SK-N-SH treated with all-trans-retinoic acid at 6 μM for 48 hours (cell line): Measurements from ENCODE around the gene WNT3.

Source experiments
- ARNTL ChIP-seq: fragments of 450-650 bp; formaldehyde crosslinking; IDR thresholded peaks from 2 replicates; pipeline ENCODE4 v1.5.0; 2020; ENCODE audit warnings: low read depth, mild to moderate bottlenecking, moderate library complexity, borderline replicate concordance
- BACH2 ChIP-seq: fragments of 250-450 bp; sonication (Bioruptor Pico); IDR thresholded peaks from 2 replicates; pipeline ENCODE4 v1.9.0; 2021; ENCODE audit warnings: mild to moderate bottlenecking, borderline replicate concordance
- GLIS3 ChIP-seq: fragments of 250-450 bp; sonication (Bioruptor Pico); IDR thresholded peaks from 2 replicates; pipeline ENCODE4 v1.5.0; 2020; ENCODE audit warnings: mild to moderate bottlenecking, moderate library complexity
- ISL1 ChIP-seq: fragments of 250-450 bp; sonication (Bioruptor Pico); IDR thresholded peaks from 2 replicates; pipeline ENCODE4 v2.1.2; 2022; ENCODE audit warnings: mild to moderate bottlenecking, moderate library complexity
- TOX ChIP-seq: fragments of 250-450 bp; sonication (Bioruptor Pico); IDR thresholded peaks from 2 replicates; pipeline ENCODE4 v1.8.0; 2021; ENCODE audit warnings: mild to moderate bottlenecking, moderate library complexity, borderline replicate concordance
- ZC3H10 ChIP-seq: fragments of 250-450 bp; sonication (Bioruptor Pico); IDR thresholded peaks from 2 replicates; pipeline ENCODE4 v1.5.1; 2021; ENCODE audit warnings: mild to moderate bottlenecking, moderate library complexity
- ZFP3 ChIP-seq: fragments of 250-450 bp; sonication (Bioruptor Pico); IDR thresholded peaks from 2 replicates; pipeline ENCODE4 v1.5.0; 2020; ENCODE audit warnings: mild to moderate bottlenecking, moderate library complexity
- ZFP30 ChIP-seq: fragments of 450-650 bp; formaldehyde crosslinking; IDR thresholded peaks from 2 replicates; pipeline ENCODE4 v1.5.0; 2022; ENCODE audit warnings: mild to moderate bottlenecking, moderate library complexity
- ZNF70 ChIP-seq: fragments of 450-650 bp; formaldehyde crosslinking; IDR thresholded peaks from 2 replicates; pipeline ENCODE4 v1.5.0; 2020; ENCODE audit warnings: mild to moderate bottlenecking, moderate library complexity
- TF ChIP-seq, protein P1 (sequence below): fragments of 250-450 bp; sonication (Bioruptor Pico); IDR thresholded peaks from 2 replicates; pipeline ENCODE4 v1.8.0; 2020; ENCODE audit warnings: mild to moderate bottlenecking, moderate library complexity, borderline replicate concordance
- TF ChIP-seq, protein P2 (sequence below): fragments of 250-450 bp; sonication (Bioruptor Pico); IDR thresholded peaks from 2 replicates; pipeline ENCODE4 v1.5.1; 2021; ENCODE audit warnings: mild to moderate bottlenecking, moderate library complexity
- TF ChIP-seq, protein P3 (sequence below): fragments of 250-450 bp; sonication (Bioruptor Pico); IDR thresholded peaks from 2 replicates; pipeline ENCODE4 v1.5.1; 2020; ENCODE audit warnings: low read depth, mild to moderate bottlenecking, moderate library complexity
- TF ChIP-seq, protein P4 (sequence below): fragments of 250-450 bp; sonication (Bioruptor Pico); IDR thresholded peaks from 2 replicates; pipeline ENCODE4 v1.8.0; 2021; ENCODE audit warnings: low read depth, mild to moderate bottlenecking, moderate library complexity, borderline replicate concordance
- TF ChIP-seq, protein P5 (sequence below): fragments of 250-450 bp; sonication (Bioruptor Pico); IDR thresholded peaks from 2 replicates; pipeline ENCODE4 v1.5.0; 2020; ENCODE audit warnings: mild to moderate bottlenecking, moderate library complexity

DNA sequence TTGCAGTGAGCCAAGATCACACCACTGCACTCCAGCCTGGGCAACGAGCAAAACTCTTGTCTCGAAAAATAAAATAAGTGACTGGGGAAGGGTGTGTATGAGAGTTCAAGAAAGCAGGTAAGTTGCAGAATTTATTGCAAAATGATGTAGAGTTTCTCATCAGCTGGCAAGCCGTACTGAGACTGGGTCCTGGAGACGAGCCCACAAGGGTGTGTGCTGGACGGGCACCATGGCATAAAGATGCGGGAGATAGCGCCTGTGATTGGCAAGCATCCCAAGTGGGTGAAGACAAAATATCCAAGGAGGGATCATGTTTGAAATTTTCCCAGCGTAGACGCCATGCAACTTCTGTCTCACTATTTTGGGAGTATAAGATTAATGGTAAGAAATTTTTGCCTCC is 59.4 kb downstream of the WNT3 start:
- TF ChIP-seq ZFP3 (no peak), TOX (no peak), ARNTL (CRISPR knock-in tag) (no peak), ZFP30 (no peak), ZC3H10 (no peak), ZNF70 (CRISPR knock-in tag) (no peak), ISL1 (CRISPR knock-in tag) (no peak), BACH2 (CRISPR knock-in tag) (no peak), GLIS3 (CRISPR knock-in tag) (no peak)
- TF ChIP-seq, protein P1, sequence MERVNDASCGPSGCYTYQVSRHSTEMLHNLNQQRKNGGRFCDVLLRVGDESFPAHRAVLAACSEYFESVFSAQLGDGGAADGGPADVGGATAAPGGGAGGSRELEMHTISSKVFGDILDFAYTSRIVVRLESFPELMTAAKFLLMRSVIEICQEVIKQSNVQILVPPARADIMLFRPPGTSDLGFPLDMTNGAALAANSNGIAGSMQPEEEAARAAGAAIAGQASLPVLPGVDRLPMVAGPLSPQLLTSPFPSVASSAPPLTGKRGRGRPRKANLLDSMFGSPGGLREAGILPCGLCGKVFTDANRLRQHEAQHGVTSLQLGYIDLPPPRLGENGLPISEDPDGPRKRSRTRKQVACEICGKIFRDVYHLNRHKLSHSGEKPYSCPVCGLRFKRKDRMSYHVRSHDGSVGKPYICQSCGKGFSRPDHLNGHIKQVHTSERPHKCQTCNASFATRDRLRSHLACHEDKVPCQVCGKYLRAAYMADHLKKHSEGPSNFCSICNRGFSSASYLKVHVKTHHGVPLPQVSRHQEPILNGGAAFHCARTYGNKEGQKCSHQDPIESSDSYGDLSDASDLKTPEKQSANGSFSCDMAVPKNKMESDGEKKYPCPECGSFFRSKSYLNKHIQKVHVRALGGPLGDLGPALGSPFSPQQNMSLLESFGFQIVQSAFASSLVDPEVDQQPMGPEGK (CRISPR knock-in tag) = no peak
- TF ChIP-seq, protein P2, sequence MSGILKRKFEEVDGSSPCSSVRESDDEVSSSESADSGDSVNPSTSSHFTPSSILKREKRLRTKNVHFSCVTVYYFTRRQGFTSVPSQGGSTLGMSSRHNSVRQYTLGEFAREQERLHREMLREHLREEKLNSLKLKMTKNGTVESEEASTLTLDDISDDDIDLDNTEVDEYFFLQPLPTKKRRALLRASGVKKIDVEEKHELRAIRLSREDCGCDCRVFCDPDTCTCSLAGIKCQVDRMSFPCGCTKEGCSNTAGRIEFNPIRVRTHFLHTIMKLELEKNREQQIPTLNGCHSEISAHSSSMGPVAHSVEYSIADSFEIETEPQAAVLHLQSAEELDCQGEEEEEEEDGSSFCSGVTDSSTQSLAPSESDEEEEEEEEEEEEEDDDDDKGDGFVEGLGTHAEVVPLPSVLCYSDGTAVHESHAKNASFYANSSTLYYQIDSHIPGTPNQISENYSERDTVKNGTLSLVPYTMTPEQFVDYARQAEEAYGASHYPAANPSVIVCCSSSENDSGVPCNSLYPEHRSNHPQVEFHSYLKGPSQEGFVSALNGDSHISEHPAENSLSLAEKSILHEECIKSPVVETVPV (CRISPR knock-in tag) = no peak
- TF ChIP-seq, protein P3, sequence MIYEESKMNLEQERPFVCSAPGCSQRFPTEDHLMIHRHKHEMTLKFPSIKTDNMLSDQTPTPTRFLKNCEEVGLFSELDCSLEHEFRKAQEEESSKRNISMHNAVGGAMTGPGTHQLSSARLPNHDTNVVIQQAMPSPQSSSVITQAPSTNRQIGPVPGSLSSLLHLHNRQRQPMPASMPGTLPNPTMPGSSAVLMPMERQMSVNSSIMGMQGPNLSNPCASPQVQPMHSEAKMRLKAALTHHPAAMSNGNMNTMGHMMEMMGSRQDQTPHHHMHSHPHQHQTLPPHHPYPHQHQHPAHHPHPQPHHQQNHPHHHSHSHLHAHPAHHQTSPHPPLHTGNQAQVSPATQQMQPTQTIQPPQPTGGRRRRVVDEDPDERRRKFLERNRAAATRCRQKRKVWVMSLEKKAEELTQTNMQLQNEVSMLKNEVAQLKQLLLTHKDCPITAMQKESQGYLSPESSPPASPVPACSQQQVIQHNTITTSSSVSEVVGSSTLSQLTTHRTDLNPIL (CRISPR knock-in tag) = no peak
- TF ChIP-seq, protein P4, sequence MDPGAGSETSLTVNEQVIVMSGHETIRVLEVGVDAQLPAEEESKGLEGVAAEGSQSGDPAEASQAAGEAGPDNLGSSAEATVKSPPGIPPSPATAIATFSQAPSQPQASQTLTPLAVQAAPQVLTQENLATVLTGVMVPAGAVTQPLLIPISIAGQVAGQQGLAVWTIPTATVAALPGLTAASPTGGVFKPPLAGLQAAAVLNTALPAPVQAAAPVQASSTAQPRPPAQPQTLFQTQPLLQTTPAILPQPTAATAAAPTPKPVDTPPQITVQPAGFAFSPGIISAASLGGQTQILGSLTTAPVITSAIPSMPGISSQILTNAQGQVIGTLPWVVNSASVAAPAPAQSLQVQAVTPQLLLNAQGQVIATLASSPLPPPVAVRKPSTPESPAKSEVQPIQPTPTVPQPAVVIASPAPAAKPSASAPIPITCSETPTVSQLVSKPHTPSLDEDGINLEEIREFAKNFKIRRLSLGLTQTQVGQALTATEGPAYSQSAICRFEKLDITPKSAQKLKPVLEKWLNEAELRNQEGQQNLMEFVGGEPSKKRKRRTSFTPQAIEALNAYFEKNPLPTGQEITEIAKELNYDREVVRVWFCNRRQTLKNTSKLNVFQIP (CRISPR knock-in tag) = no peak
- TF ChIP-seq, protein P5, sequence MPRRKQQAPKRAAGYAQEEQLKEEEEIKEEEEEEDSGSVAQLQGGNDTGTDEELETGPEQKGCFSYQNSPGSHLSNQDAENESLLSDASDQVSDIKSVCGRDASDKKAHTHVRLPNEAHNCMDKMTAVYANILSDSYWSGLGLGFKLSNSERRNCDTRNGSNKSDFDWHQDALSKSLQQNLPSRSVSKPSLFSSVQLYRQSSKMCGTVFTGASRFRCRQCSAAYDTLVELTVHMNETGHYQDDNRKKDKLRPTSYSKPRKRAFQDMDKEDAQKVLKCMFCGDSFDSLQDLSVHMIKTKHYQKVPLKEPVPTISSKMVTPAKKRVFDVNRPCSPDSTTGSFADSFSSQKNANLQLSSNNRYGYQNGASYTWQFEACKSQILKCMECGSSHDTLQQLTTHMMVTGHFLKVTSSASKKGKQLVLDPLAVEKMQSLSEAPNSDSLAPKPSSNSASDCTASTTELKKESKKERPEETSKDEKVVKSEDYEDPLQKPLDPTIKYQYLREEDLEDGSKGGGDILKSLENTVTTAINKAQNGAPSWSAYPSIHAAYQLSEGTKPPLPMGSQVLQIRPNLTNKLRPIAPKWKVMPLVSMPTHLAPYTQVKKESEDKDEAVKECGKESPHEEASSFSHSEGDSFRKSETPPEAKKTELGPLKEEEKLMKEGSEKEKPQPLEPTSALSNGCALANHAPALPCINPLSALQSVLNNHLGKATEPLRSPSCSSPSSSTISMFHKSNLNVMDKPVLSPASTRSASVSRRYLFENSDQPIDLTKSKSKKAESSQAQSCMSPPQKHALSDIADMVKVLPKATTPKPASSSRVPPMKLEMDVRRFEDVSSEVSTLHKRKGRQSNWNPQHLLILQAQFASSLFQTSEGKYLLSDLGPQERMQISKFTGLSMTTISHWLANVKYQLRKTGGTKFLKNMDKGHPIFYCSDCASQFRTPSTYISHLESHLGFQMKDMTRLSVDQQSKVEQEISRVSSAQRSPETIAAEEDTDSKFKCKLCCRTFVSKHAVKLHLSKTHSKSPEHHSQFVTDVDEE (CRISPR knock-in tag) = no peak
